Stomach (tissue), 9 donors: ENCODE results near the gene FXN. TPM values are rescaled to one million over a fixed set of nuclear protein-coding genes. Genes with fewer than 3 reads are reported as not detected.
A peak's percentile ranks its signal among the peaks of the same experiment; 100 is the strongest.

Source experiments
- DNase-seq, 2 donors: peaks; one replicate each; pipeline versions ENCODE4 v3.0.0 to v3.0.0-alpha.2; 2013 to 2019
- H3K27ac ChIP-seq, 5 donors: fragments of 200-600 bp in 4 of 5; sonication (generic) in 4 of 5; one replicate each; pipeline ENCODE4 v1.5.1; 2013 to 2019; ENCODE audit warnings: mild to moderate bottlenecking in 1 of 5, moderate library complexity in 1 of 5
- H3K27me3 ChIP-seq, 3 donors: fragments of 200-600 bp; sonication (generic); one replicate each; pipeline ENCODE4 v1.5.1; 2017 to 2019; ENCODE audit warnings: mixed run types in 1 of 3
- H3K36me3 ChIP-seq, 4 donors: fragments of 200-600 bp; sonication (generic); 1 replicate in 3 of 4; 2 replicates in 1 of 4; pipeline ENCODE4 v1.5.1; 2016 to 2019
- H3K4me1 ChIP-seq, 4 donors: fragments of 200-600 bp; sonication (generic); one replicate each; pipeline ENCODE4 v1.5.1; 2016 to 2019
- H3K4me3 ChIP-seq, 4 donors: fragments of 200-600 bp; sonication (generic) in 3 of 4; one replicate each; pipeline ENCODE4 v1.5.1; 2016 to 2019; ENCODE audit warnings: mild to moderate bottlenecking in 1 of 4
- H3K9me3 ChIP-seq, 4 donors: fragments of 200-600 bp; sonication (generic); one replicate each; pipeline ENCODE4 v1.5.1; 2016 to 2019
- EP300 ChIP-seq: sonication (generic); formaldehyde crosslinking; IDR thresholded peaks from one replicate; pipeline ENCODE4 v1.6.1; 2017; ENCODE audit warnings: antibody characterized with exemption
- POLR2A ChIP-seq, 4 donors: fragments of 450-650 bp; IDR thresholded peaks; one replicate each; pipeline ENCODE4 v1.6.1; 2016; ENCODE audit warnings: antibody characterized with exemption in 4 of 4, control low read depth in 2 of 4, mild to moderate bottlenecking in 1 of 4, moderate library complexity in 1 of 4
- POLR2AphosphoS5 ChIP-seq, 3 donors: sonication (generic); formaldehyde crosslinking; IDR thresholded peaks; one replicate each; pipeline ENCODE4 v1.6.1; 2016; ENCODE audit warnings: antibody characterized with exemption in 3 of 3
- WGBS, 5 donors: extraction: QIAGEN DNeasy Blood & Tissue Kit in 3 of 5; methylation state at CpG; one replicate each; pipeline versions ENCODE4 v1.1.5 to v1.1.7; 2013 to 2018; 5-methylcytosine and 5-hydroxymethylcytosine counted together
- intact Hi-C: fragments of 100-400 bp; cut with DNase I; formaldehyde crosslinking; loops from one replicate; pipeline ENCODE4 v1.15.1; 2023; ENCODE audit warnings: low total_unique reads
- polyA plus RNA-seq, 3 donors: library from polyadenylated mRNA; stranded (reverse); fragments of 200-250 nt; gene quantifications; one replicate each; pipeline ENCODE4 v1.2.3, GENCODE V29; 2013
- total RNA-seq, 5 donors: library from RNA; depleted of rRNA; stranded (reverse); fragments of >200 nt; gene quantifications; one replicate each; pipeline versions ENCODE4 v1.1.0 to v1.2.3, GENCODE V29; 2014 to 2016
- TF ChIP-seq, protein P1 (sequence below), 7 experiments: fragments of 450-650 bp in 4 of 7; fragments of 200-600 bp in 3 of 7; sonication (generic) in 3 of 7; IDR thresholded peaks; one replicate each; pipeline ENCODE4 v1.5.1; 2016 to 2019; ENCODE audit warnings: antibody characterized with exemption in 7 of 7, control low read depth in 2 of 7, mild to moderate bottlenecking in 1 of 7
- donor health status: healthy with polysubstance abuse.
- donor health status: Bipolar disorder and iron deficiency.
- donor health status: healthy.

FXN gene
- total and polyA plus RNA-seq, 8 donors, result 0.58 to 15.3 (median 4.1) TPM

- Histone ChIP-seq H3K36me3 (peaks cover 0 to under 1% (median under 1%) of the 10 kb centered on the region in 4 donors), H3K27me3 (no peaks in the 10 kb centered on the region), H3K9me3 (no peaks in the 10 kb centered on the region), H3K4me3 (no peak overlapping the region), H3K4me1 (peaks cover 0 to 32% (median 15%) of the 10 kb centered on the region in 4 donors), H3K27ac (peak overlapping the region in 2 of 5 donors; percentile 49 to 56)
- intact Hi-C loops, result no loop called here
- WGBS, 5 donors, result 0 to 13% (median 0%) methylated on average over 1 of the region's 1 CpG
- DNase-seq, result peak in 1 of 2 donors; percentile 28
- TF ChIP-seq EP300 (no peak), POLR2AphosphoS5 (IDR thresholded peaks at IDR 0.05) (peak; percentile 13 to 51 (median 28))
These were observed 43.0 kb downstream of the FXN start for GRCh38 chr9:69078581-69078980.

DNA sequence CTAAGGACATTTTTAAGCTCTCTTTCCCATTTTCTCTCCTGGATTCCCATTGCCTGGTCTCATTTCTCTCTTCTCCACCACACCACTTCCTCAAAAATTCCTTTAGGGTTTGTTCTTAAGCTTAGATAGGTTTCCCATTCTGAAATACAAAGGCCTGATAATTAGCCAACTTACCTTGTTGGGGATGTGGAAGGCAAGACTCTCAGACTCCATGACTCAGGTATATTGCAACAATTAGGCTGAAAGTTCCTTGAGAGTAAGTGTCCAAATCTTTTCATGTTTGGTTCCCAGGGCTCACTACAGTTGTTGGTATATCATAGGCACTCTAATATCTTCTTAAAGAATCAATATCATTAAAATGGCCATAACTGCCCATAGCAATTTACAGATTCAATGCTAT, 43.6 kb downstream of the FXN start:
- no peak for DNase-seq
- intact Hi-C loops, result no loop called here
- peak overlapping the region in 2 of 5 donors; percentile 49 to 56 for H3K27ac ChIP-seq
- no peak overlapping the region for H3K4me3 ChIP-seq
- no peaks in the 10 kb centered on the region for H3K9me3 ChIP-seq
- no peaks in the 10 kb centered on the region for H3K27me3 ChIP-seq
- H3K36me3 ChIP-seq, result no peaks in the 10 kb centered on the region
- no peak for TF ChIP-seq POLR2AphosphoS5 (IDR thresholded peaks at IDR 0.05)
- TF ChIP-seq, protein P1, sequence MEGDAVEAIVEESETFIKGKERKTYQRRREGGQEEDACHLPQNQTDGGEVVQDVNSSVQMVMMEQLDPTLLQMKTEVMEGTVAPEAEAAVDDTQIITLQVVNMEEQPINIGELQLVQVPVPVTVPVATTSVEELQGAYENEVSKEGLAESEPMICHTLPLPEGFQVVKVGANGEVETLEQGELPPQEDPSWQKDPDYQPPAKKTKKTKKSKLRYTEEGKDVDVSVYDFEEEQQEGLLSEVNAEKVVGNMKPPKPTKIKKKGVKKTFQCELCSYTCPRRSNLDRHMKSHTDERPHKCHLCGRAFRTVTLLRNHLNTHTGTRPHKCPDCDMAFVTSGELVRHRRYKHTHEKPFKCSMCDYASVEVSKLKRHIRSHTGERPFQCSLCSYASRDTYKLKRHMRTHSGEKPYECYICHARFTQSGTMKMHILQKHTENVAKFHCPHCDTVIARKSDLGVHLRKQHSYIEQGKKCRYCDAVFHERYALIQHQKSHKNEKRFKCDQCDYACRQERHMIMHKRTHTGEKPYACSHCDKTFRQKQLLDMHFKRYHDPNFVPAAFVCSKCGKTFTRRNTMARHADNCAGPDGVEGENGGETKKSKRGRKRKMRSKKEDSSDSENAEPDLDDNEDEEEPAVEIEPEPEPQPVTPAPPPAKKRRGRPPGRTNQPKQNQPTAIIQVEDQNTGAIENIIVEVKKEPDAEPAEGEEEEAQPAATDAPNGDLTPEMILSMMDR (IDR thresholded peaks at IDR 0.05), result no peak
- TF ChIP-seq POLR2A (IDR thresholded peaks at IDR 0.05), result no peak
- no peak for TF ChIP-seq EP300
- peaks cover 0 to 32% (median 15%) of the 10 kb centered on the region in 4 donors for H3K4me1 ChIP-seq

- H3K27ac ChIP-seq, result no peak overlapping the region
- no peaks in the 10 kb centered on the region for H3K27me3 ChIP-seq
- 75 to 81% (median 77%) methylated on average over 4 of the region's 4 CpGs for WGBS, 5 donors
- TF ChIP-seq POLR2A (IDR thresholded peaks at IDR 0.05), result no peak
- no peak for TF ChIP-seq POLR2AphosphoS5 (IDR thresholded peaks at IDR 0.05)
- TF ChIP-seq, protein P1 (IDR thresholded peaks at IDR 0.05), result no peak
- TF ChIP-seq EP300, result no peak
- H3K4me3 ChIP-seq, result no peak overlapping the region
- no peaks in the 10 kb centered on the region for H3K36me3 ChIP-seq
- H3K4me1 ChIP-seq, result peaks cover 4 to 40% (median 22%) of the 10 kb centered on the region in 4 donors
- intact Hi-C loops, result no loop called here
- no peaks in the 10 kb centered on the region for H3K9me3 ChIP-seq
- no peak for DNase-seq
These were observed 45.7 kb downstream of the FXN start for GRCh38 chr9:69081261-69081660.

DNA sequence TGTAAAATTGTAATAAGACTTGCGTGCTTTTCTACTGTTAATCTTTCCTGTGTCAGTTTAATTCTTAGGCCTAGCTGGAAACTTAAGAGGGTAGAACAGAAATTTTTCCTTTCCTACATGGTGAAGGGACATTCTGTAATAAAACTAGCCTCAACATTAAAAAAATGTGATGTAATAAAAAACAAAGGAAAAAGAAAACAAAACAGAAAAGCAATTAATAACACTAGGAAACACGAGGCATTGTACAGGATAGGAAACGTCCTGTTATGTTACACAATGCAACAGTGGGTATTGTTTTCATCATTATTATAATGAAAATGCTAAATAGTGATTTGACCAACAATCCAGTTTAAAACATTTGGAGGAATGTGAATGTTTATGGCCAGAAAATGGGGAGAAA, 47.8 kb downstream of the FXN start:
- intact Hi-C loops, result no loop called here
- TF ChIP-seq, protein P1 (IDR thresholded peaks at IDR 0.05), result no peak
- TF ChIP-seq EP300 (no peak), POLR2A (IDR thresholded peaks at IDR 0.05) (no peak), POLR2AphosphoS5 (IDR thresholded peaks at IDR 0.05) (no peak)
- Histone ChIP-seq H3K9me3 (no peaks in the 10 kb centered on the region), H3K27me3 (no peaks in the 10 kb centered on the region), H3K4me1 (peaks cover 13 to 31% (median 27%) of the 10 kb centered on the region in 4 donors), H3K4me3 (no peak overlapping the region), H3K27ac (peak overlapping the region in 1 of 5 donors; percentile 14), H3K36me3 (no peaks in the 10 kb centered on the region)
- 77 to 90% (median 82%) methylated on average over 3 of the region's 3 CpGs for WGBS, 5 donors
- no peak for DNase-seq

DNA sequence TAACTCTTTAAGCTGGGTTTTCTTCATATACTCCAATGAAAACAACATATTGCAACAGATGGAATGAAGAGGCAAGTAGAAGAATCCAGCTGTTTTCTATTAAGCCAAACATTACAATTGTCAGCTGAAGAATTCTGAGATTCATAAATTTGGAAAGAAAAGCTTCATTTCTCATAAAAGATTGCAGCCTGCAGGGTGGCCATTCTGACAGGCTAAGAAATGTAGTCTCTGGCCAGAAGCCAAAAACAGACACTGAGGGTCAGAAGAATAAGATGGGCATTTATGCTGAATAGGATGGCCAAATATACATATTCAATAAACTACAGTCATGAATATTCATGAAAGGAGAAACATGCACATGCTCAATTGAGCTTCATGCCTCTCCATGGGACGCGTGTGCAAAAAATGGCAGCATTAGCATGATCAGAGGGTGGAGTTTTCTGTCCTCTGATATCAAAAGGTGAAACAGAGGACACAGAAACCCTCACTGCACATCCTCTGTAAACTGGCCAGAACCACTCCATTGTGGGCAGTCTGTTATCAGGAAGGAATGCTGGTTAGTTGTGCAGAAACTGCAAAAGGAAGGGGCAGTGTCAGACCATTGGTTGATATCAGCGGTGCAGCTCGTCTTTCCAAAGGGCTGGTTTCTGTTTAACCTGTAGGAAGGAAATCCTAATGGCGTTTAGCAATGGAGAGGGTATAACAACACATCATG, 50.2 kb downstream of the FXN start:
- Histone ChIP-seq H3K9me3 (no peaks in the 10 kb centered on the region), H3K4me1 (peaks cover 21 to 36% (median 34%) of the 10 kb centered on the region in 4 donors), H3K27ac (peak overlapping the region; percentile 32 to 69 (median 57)), H3K36me3 (no peaks in the 10 kb centered on the region), H3K4me3 (no peak overlapping the region), H3K27me3 (no peaks in the 10 kb centered on the region)
- WGBS, 5 donors, result 53 to 63% (median 60%) methylated on average over 5 of the region's 5 CpGs
- peak in 1 of 2 donors; percentile 60 for DNase-seq
- intact Hi-C loops, result no loop called here
- TF ChIP-seq POLR2A (IDR thresholded peaks at IDR 0.05), result no peak
- no peak for TF ChIP-seq EP300
- no peak for TF ChIP-seq POLR2AphosphoS5 (IDR thresholded peaks at IDR 0.05)
- TF ChIP-seq, protein P1 (IDR thresholded peaks at IDR 0.05), result no peak
